AG10803 (cell line): ENCODE results near the gene SLC8A1.

ENCODE experiments used
- DNase-seq: peaks from one replicate; pipeline ENCODE4 v3.0.0; 2010; ENCODE audit warnings: low read depth
- H3K4me3 ChIP-seq: 2 replicates; pipeline ENCODE4 v1.5.1; 2011; ENCODE audit warnings: mild to moderate bottlenecking, low read length, control low read depth
- CTCF ChIP-seq: conservative IDR thresholded peaks from 2 replicates; pipeline ENCODE4 v1.5.1; 2011; ENCODE audit warnings: mild to moderate bottlenecking, low read length, control low read depth, inconsistent platforms

Gene SLC8A1

DNA sequence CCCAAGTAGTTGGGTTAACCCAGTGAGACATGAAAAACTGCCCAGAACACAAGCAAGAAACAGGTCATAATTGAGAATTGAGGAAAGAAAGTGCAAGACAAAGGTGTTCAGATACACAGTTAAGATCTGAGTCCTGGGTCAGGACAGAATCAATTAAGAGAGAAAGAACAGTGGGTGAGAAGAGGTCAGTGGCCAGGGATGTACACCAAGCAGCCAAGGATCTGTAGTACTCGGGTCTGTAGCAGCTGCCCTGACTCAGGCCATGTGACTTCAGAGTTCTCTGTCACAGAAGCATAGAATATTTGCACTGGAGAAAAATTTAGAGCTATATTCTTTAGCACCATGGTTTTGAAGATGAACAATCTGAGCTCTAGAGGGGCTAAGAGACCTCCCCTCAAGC lies 141.6 kb downstream of the SLC8A1 start:
- DNase-seq, result no peak
- no peak overlapping the region for H3K4me3 ChIP-seq
- TF ChIP-seq CTCF, result no peak

- TF ChIP-seq CTCF, result no peak
- DNase-seq, result no peak
These were observed 147.6 kb downstream of the SLC8A1 start for GRCh38 chr2:40304340-40304739.

GRCh38 chr2:40303746-40304145 lies 148.1 kb downstream of the SLC8A1 start:
- no peak overlapping the region for H3K4me3 ChIP-seq
- TF ChIP-seq CTCF, result no peak
- DNase-seq, result no peak

More at GRCh38 chr2:40304340-40304739, 147.6 kb downstream of the SLC8A1 start:
- no peak overlapping the region for H3K4me3 ChIP-seq

DNA sequence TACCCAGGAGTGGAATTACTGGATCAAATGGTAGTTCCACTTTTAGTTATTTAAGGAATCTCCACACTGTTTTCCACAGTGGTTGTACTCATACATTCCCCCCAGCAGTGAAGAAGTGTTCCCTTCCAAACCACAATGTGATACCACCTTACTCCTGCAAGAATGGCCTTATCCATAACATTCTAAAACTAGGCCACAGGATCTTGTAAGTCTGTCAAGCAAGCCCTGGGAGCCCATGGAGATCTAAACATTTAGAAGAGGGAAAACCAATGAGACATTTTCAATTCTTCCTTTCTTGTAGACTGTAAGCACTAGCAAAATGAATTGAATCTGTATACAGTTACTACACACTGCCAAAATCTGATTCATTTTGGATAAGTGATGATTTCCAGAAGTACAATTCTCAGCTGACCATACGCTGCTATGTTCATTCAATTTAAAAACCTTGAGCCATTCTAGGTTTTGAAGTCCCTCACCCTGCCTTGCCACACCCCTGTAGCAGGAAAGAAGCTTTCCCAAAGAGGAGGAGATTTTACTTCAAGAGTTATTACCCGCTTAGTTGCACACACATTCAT lies 149.1 kb downstream of the SLC8A1 start:
- peak; percentile 25 for DNase-seq
- TF ChIP-seq CTCF, result no peak
- H3K4me3 ChIP-seq, result no peak overlapping the region

GRCh38 chr2:40300391-40300790 lies 151.5 kb downstream of the SLC8A1 start:
- no peak for DNase-seq
- H3K4me3 ChIP-seq, result no peak overlapping the region

GRCh38 chr2:40299781-40300180 lies 152.1 kb downstream of the SLC8A1 start:
- DNase-seq, result no peak
- no peak for TF ChIP-seq CTCF
- H3K4me3 ChIP-seq, result no peak overlapping the region

More at GRCh38 chr2:40300391-40300790, 151.5 kb downstream of the SLC8A1 start:
- no peak for TF ChIP-seq CTCF

- H3K4me3 ChIP-seq, result no peak overlapping the region
- no peak for TF ChIP-seq CTCF
- no peak for DNase-seq
These were observed 152.7 kb downstream of the SLC8A1 start for GRCh38 chr2:40299173-40299572.
